Suppressor macrophage (primary cell): ENCODE data around the gene SPRR1A.

Source experiments
- DNase-seq, 4 experiments: peaks; one replicate each; pipeline ENCODE4 v3.0.0-alpha.2; 2020 to 2022

The SPRR1A gene

GRCh38 chr1:153032677-153033308 lies 48.9 kb downstream of the SPRR1A start:
- DNase-seq: peak; percentile 27 to 59 (median 33)

DNA sequence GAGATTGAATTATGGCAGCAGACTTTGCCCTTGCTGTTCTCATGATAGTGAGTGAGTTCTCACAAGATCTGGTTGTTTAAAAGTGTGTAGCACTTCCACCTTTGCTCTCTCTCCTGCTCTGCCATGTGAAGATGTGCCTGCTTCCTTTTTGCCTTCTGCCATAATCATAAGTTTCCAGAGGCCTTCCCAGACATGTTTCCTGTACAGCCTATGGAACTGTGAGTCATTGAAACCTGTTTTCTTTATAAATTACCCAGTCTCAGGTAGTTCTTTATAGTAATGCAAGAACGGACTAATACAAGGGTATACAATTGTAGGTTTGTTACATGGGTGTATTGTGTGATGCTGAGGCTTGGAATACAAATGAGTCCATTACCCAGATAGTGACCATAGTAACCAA lies 51.3 kb downstream of the SPRR1A start:
- DNase-seq: no peak
